GM10248 (cell line): ENCODE data around the gene HDAC4.

Experiments
- CTCF ChIA-PET: fragments of 300-600 bp; sonication (Branson Sonifier 250); formaldehyde crosslinking; extraction: SDS; loops from one replicate; lab custom pipeline; 2021; ENCODE audit warnings: antibody characterized with exemption; lab: Yijun Ruan, JAX
- POLR2A ChIA-PET: fragments of 350-650 bp; sonication (Branson Sonifier 250); formaldehyde crosslinking; extraction: SDS; loops from one replicate; lab custom pipeline; 2020; ENCODE audit warnings: antibody characterized with exemption; lab: Yijun Ruan, JAX
- DNase-seq: peaks from one replicate; pipeline ENCODE4 v3.0.0; 2012; ENCODE audit errors: extremely low spot score
- TF ChIP-seq, protein P1 (sequence below): IDR thresholded peaks from 2 replicates; pipeline ENCODE4 v1.5.1; 2012; ENCODE audit warnings: mild to moderate bottlenecking, low read depth; ENCODE audit errors: extremely low read depth, missing control alignments, control extremely low read depth

HDAC4 gene

DNA sequence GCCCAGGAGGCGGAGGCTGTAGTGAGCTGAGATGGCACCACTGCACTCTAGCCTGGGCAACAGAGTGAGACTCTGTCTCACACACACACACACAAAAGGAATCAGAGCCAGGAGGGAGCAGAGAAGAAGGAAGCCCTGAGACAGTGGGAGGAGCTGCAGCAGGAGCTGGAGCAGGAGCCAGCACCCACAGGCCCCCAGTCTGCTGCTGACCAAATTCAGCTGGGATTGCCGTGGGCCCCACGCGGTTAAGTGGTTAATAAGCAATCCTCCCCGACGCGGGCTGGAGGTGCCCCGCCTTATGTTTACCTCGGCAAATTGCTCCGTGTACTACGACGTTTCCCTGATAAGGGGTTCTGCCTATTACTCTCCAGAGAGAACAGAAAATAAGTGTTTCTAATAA is 287.6 kb downstream of the HDAC4 start:
- no peak for DNase-seq
- ChIA-PET CTCF (no interaction called here), POLR2A (no interaction called here)
- TF ChIP-seq, protein P1, sequence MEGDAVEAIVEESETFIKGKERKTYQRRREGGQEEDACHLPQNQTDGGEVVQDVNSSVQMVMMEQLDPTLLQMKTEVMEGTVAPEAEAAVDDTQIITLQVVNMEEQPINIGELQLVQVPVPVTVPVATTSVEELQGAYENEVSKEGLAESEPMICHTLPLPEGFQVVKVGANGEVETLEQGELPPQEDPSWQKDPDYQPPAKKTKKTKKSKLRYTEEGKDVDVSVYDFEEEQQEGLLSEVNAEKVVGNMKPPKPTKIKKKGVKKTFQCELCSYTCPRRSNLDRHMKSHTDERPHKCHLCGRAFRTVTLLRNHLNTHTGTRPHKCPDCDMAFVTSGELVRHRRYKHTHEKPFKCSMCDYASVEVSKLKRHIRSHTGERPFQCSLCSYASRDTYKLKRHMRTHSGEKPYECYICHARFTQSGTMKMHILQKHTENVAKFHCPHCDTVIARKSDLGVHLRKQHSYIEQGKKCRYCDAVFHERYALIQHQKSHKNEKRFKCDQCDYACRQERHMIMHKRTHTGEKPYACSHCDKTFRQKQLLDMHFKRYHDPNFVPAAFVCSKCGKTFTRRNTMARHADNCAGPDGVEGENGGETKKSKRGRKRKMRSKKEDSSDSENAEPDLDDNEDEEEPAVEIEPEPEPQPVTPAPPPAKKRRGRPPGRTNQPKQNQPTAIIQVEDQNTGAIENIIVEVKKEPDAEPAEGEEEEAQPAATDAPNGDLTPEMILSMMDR = no peak

DNA sequence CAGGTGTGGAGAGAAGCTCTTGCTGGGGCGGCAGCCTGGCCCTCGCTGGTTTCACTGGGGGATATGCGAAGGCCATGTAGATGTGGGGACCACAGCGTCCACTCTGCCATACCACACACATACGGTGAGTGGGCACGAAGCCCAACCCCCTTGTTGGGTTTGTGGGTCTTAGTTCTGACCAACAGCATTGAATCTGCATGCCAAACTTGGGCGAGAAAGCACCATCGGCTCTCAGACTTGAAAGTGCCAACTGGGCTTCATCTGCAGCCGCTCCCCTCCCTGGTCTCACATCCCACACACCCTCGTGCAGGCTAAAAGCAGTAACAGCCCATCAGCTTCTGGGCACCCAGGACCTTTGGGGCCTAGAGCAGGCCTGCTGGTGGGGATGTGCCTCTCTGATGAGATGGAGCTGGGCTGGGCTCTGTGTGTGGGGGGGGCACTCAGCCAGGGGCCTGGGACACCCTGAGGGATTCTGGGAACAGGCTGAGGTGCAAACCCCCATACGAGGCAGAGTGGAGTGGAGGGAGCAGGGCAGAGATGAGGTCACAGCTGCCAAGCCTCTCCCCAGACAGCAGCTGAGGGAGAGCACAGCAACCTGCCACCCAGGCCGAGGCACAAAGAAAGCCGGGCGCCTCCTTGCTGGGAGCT is 288.6 kb downstream of the HDAC4 start:
- DNase-seq = no peak
- TF ChIP-seq, protein P1 = no peak
- POLR2A ChIA-PET = no interaction called here
- CTCF ChIA-PET = no interaction called here

DNA sequence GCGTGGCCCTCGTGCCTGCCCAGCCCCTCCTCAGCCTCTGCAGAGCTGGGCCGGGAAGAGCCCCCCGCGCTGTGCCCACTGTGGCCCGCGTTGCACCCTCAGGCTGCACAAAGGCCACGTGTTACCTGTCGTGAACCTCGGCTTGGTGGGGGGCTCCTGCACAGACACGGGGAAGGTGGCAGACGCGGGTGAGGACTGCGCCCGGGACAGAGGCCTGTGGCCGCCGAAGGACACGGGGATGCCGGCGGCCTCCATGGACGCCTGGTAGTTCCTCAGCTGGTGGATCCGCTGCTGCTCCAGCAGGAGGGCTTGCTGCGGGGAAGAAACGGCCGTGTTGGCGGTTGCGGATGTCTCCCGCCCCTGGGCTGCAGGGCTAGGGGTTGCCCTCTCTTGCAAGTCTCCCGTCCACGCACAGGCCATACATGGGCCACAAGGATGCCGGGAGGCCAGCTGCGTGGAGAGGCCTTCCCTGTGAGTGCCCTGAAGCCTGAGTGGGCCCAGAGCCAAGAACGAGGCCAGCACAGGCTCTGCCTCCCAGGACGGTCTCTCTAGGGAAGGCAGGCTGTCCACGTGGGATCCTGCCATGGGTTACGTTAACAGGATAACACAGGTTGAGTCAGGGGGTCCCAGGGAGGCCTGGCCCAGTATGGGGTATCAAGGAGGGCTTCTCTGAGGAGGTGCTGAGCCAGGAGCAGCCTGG is 289.3 kb downstream of the HDAC4 start:
- DNase-seq = no peak
- TF ChIP-seq, protein P1 = no peak
- ChIA-PET CTCF (no interaction called here), POLR2A (no interaction called here)

DNA sequence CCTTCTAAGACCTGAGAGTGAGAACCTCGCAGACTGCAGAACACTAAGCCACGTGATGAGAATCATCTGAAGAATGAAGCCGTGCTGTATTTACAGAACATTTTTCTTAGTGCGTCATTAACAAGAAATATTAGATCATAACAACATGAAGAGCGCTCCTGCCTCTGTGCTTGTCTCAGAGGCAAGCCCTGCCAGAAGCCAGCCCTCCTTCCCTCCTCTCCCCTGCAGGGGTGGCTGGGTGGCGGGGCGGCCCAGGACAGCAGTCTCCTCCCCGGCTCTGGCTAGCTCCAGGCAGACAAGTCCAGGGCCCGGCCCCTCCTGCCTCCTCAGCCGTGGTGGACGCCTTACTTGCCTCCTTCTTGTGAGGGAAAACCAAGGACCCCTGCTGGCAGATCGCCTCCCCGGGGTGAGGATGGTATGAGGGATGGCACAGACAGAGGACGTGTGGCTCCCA is 290.2 kb downstream of the HDAC4 start:
- TF ChIP-seq, protein P1 = no peak
- no peak for DNase-seq
- ChIA-PET CTCF (no interaction called here), POLR2A (no interaction called here)

DNA sequence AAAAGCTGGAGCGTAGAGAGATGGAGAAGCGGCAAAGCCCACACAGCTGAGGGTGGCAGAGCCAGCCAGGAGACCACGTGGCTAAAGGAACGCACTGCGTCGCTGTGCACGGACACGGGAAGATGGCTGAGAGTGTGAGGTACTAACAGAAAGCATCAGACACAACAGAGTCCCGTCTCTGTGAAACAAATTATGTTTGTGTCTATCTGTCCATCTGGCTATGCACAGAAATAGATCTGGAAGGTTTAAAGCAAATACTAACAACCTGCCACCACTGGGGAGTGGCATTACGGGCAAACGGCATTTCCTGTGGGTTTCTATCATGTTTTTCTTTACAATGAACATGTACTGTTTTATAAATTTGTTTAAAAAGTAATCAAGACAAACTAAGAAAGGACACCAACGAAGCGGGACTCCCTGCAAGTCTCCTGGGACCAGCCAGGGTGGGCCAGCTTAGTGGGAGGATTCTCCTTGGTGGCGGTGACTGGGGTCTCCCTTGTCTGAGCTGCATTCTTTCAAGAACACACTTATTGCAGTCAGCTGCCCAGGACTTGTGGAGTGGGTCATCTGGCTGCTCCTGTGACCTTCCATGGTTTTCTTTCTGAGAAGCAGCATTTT is 290.8 kb downstream of the HDAC4 start:
- TF ChIP-seq, protein P1 = no peak
- CTCF ChIA-PET = no interaction called here
- POLR2A ChIA-PET = no interaction called here
- no peak for DNase-seq

DNA sequence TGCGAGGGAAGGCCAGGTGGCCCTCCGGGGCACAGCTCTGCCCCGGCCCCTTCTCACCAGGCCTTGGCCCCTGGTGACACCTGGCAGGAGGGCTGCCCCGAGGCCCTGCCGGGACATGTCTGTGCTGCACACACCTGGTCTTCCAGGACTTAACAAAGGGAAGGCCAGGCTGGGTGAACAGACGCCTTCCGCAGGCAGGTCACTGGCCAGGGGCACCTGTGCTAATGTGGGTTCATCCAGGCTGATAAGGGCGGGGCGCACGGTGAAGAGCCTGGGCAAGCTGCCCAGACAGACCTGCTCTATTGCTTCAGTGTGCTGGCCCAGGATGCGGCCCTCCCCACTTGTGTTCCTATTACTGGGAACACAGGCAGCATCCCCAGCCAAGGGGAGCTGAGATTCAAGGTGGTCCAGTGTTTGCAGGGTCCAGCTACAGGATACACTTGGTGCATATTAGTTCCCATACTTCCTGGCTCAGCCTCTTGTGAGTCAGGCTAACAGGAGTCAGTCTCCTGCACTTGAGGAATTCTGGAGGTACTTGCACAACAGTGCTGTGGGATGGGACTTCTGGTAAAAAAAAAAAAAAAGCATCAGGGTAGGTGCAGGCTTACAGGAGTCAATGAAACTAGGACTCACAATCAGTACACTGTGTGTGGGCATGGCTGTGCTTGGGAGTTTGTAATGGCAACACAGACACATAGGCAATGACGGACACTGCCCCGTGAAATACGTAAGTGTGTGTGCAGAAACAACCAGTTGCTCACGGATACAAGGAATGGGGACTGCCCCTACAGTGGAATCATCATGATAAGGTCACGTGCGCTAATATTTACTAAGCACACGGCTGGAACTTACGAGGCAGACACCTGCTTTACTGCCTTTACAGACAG is 291.5 kb downstream of the HDAC4 start:
- DNase-seq = no peak
- TF ChIP-seq, protein P1 = no peak
- ChIA-PET POLR2A (no interaction called here), CTCF (no interaction called here)
